Stimulated activated CD4-positive, alpha-beta T cell treated with anti-CD3 and anti-CD28 coated beads, Interleukin-4, amount 100 ng/mL, for 24 hours (primary cell): ENCODE results near the gene DCST2.

Source experiments
- DNase-seq: peaks from one replicate; pipeline ENCODE4 v3.0.0-alpha.2; 2020

Gene DCST2

GRCh38 chr1:154973344-154974101 is 60.1 kb downstream of the DCST2 start:
- DNase-seq, result peak; percentile 94

- no peak for DNase-seq
Observed at GRCh38 chr1:154972517-154973343, 60.9 kb downstream of the DCST2 start.

- no peak for DNase-seq
Observed at GRCh38 chr1:154972213-154972516, 61.4 kb downstream of the DCST2 start.

- DNase-seq, result no peak
Observed at GRCh38 chr1:154971341-154971998, 62.1 kb downstream of the DCST2 start.

- DNase-seq, result peak; percentile 47
Observed at GRCh38 chr1:154970631-154971340, 62.8 kb downstream of the DCST2 start, which contains the start of gene SHC1. Gene SHC1, minus strand, starts transcription at chr1:154970747. Its CDS starts 221 bp downstream, at chr1:154970526.

GRCh38 chr1:154969860-154970452 is 63.6 kb downstream of the DCST2 start:
- DNase-seq, result no peak

GRCh38 chr1:154969246-154969645 is 64.3 kb downstream of the DCST2 start:
- DNase-seq, result no peak

GRCh38 chr1:154968731-154969130 is 64.8 kb downstream of the DCST2 start:
- DNase-seq, result no peak
